GM23248 (cell line): ENCODE results near the gene SYNGR3.

ENCODE experiments used
- EZH2 ChIP-seq: fragments of 200-600 bp; sonication (generic); IDR thresholded peaks from 2 replicates; pipeline ENCODE4 v1.6.1; 2018; ENCODE audit warnings: antibody characterized with exemption, mild to moderate bottlenecking; ENCODE audit not compliant: insufficient read depth, poor library complexity, severe bottlenecking
- EZH2phosphoT487 ChIP-seq: fragments of 200-600 bp; sonication (generic); IDR thresholded peaks from 2 replicates; pipeline ENCODE4 v1.6.1; 2018; ENCODE audit warnings: antibody characterized with exemption, moderate library complexity, mild to moderate bottlenecking, low read depth; ENCODE audit not compliant: insufficient read depth

DNA sequence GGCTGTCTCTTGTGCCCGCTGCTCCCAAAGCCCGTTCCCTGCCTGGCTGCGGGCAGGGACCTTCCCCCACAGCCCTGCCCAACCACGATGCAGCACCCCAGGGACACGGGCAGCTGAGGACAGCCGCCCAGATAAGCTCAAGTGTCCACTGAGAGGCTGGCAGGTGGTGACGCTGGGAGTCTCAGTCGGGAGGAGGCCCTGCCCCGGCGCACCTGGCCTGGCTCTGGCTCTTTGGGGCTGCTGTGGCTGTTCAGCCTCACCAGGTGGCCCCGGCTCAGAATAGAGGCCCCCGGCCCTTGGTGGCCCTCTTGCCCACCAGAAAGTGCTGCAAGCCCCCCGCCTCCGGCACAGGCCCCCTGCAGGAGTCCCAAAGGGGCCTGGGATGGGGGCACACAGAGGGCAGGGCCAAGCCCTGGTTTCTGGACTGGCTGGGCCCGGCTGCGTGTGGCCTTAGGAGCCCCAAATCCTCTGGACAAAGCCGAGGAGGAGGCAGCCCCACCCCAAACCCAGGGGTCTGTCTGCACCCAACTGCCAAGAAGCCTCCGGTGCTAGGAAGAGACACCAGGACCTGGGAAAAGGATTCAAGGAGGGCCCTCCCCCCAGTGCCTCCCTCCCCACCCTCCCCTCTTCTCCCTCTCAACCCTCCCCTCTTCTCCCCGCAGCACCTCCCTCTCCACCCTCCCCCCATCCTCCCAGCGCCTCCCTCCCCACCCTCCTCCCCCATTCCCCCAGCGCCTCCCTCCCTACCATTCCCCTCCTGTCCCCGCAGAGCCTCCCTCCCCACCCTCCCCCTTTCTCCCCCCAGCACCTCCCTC lies 52.6 kb downstream of the SYNGR3 start:
- no peak for TF ChIP-seq EZH2
- TF ChIP-seq EZH2phosphoT487, result no peak
